ENCODE measurements around the gene RAD51B. TPM values are rescaled to one million over a fixed set of nuclear protein-coding genes. Genes with fewer than 3 reads are reported as not detected.

RAD51B gene
- total RNA-seq, 1 experiment from 2014 or later, result 20.0 TPM

DNA sequence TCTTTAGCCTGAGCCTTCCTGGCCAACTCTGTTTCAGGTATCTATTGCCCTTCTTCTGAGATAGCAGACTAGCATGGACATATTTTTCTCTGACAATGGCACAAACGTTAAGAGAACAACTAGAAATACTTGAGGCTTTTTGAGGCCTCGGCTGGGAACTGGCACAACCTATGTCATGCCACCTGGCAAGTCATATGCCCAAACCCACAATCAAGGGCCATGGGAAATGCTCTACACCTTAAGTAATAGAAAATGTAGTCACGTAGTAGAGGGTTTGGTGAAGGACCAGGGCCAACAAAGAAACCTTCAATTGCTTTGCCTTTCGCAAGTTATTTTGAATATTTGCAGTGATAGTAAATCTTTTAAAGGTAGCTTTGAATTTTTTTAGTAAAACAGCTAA lies 647.8 kb downstream of the RAD51B start:
- DNase-seq (ENCODE audit: low read depth, low spot score), result no peak
- Histone ChIP-seq H2AFZ (ENCODE audit: low read depth, low read length, poor library complexity, severe bottlenecking) (no peak overlapping the region), H3K27me3 (ENCODE audit: insufficient read depth, low read length) (no peaks in the 10 kb centered on the region), H3K36me3 (ENCODE audit: control insufficient read depth in 1 of 2, insufficient read depth in 2 of 2, low read length in 2 of 2) (no peaks in the 10 kb centered on the region), H3K79me2 (ENCODE audit: insufficient read depth, low read length) (no peaks in the 10 kb centered on the region), H3K4me3 (replicated peaks in 1 of 2; ENCODE audit: low read depth in 1 of 2, low read length in 2 of 2) (no peak overlapping the region), H3K9me3 (ENCODE audit: control insufficient read depth in 1 of 2, insufficient read depth in 1 of 2, low read depth in 1 of 2, low read length in 2 of 2) (no peaks in the 10 kb centered on the region), H3K9ac (ENCODE audit: low read length) (peak overlapping the region; percentile 53), H3K4me1 (ENCODE audit: control insufficient read depth in 1 of 2, insufficient read depth in 2 of 2, low read length in 2 of 2) (peaks cover 65 to 77% of the 10 kb centered on the region in 2 experiments), H4K20me1 (ENCODE audit: insufficient read depth) (no peaks in the 10 kb centered on the region), H3K27ac (ENCODE audit: low read depth, low read length) (peak overlapping the region; percentile 92; the same call in 1 of the 2 replicates), H3K4me2 (ENCODE audit: low read length) (peak overlapping the region; percentile 69), H3K9me2 (ENCODE audit: insufficient read depth) (no peaks in the 10 kb centered on the region)
- intact Hi-C loops (cut with micrococcal nuclease), result loop anchor here (10.0 kb wide), 2 partner anchors 217 to 523 kb away; no protein-coding TSS in a partner anchor
- no peak for TF ChIP-seq YY1 (IDR thresholded peaks at IDR 0.05; ENCODE audit: extremely low read depth, insufficient replicate concordance, low read depth, low read length)
- no peak for TF ChIP-seq JUND (IDR thresholded peaks at IDR 0.05)
- TF ChIP-seq TCF7L2 (IDR thresholded peaks at IDR 0.05; ENCODE audit: borderline replicate concordance, extremely low read depth, insufficient read depth, insufficient read length), result no peak
- TF ChIP-seq, protein P1, sequence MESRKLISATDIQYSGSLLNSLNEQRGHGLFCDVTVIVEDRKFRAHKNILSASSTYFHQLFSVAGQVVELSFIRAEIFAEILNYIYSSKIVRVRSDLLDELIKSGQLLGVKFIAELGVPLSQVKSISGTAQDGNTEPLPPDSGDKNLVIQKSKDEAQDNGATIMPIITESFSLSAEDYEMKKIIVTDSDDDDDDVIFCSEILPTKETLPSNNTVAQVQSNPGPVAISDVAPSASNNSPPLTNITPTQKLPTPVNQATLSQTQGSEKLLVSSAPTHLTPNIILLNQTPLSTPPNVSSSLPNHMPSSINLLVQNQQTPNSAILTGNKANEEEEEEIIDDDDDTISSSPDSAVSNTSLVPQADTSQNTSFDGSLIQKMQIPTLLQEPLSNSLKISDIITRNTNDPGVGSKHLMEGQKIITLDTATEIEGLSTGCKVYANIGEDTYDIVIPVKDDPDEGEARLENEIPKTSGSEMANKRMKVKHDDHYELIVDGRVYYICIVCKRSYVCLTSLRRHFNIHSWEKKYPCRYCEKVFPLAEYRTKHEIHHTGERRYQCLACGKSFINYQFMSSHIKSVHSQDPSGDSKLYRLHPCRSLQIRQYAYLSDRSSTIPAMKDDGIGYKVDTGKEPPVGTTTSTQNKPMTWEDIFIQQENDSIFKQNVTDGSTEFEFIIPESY (IDR thresholded peaks at IDR 0.05; ENCODE audit: extremely low read depth, insufficient replicate concordance, low read length), result no peak
- no peak for TF ChIP-seq CEBPB (IDR thresholded peaks at IDR 0.05; ENCODE audit: low read depth)
- no peak for TF ChIP-seq POLR2A (IDR thresholded peaks at IDR 0.05; ENCODE audit: borderline replicate concordance, extremely low read depth, insufficient read depth, insufficient read length)
- TF ChIP-seq, protein P2, sequence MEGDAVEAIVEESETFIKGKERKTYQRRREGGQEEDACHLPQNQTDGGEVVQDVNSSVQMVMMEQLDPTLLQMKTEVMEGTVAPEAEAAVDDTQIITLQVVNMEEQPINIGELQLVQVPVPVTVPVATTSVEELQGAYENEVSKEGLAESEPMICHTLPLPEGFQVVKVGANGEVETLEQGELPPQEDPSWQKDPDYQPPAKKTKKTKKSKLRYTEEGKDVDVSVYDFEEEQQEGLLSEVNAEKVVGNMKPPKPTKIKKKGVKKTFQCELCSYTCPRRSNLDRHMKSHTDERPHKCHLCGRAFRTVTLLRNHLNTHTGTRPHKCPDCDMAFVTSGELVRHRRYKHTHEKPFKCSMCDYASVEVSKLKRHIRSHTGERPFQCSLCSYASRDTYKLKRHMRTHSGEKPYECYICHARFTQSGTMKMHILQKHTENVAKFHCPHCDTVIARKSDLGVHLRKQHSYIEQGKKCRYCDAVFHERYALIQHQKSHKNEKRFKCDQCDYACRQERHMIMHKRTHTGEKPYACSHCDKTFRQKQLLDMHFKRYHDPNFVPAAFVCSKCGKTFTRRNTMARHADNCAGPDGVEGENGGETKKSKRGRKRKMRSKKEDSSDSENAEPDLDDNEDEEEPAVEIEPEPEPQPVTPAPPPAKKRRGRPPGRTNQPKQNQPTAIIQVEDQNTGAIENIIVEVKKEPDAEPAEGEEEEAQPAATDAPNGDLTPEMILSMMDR (IDR thresholded peaks at IDR 0.05 in 2 of 3, conservative IDR thresholded peaks at IDR 0.05 in 1 of 3; ENCODE audit: borderline replicate concordance in 1 of 3, insufficient read depth in 1 of 3, low read depth in 2 of 3, low read length in 2 of 3), result no peak
- TF ChIP-seq, protein P3, sequence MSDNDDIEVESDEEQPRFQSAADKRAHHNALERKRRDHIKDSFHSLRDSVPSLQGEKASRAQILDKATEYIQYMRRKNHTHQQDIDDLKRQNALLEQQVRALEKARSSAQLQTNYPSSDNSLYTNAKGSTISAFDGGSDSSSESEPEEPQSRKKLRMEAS (IDR thresholded peaks at IDR 0.05), result no peak
- no peak for TF ChIP-seq ZFX (IDR thresholded peaks at IDR 0.05)
- TF ChIP-seq CBX3 (IDR thresholded peaks at IDR 0.05; ENCODE audit: low read depth), result no peak
- no peak for TF ChIP-seq SP1 (IDR thresholded peaks at IDR 0.05; ENCODE audit: low read depth)
- no peak for TF ChIP-seq RAD21 (IDR thresholded peaks at IDR 0.05; ENCODE audit: low read depth)
- TF ChIP-seq, protein P4, sequence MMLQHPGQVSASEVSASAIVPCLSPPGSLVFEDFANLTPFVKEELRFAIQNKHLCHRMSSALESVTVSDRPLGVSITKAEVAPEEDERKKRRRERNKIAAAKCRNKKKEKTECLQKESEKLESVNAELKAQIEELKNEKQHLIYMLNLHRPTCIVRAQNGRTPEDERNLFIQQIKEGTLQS (IDR thresholded peaks at IDR 0.05), result no peak
- POLR2A ChIA-PET, result interaction anchor here (1.2 to 1.7 kb wide), 2 partner anchors 8 to 17 kb away, joined by 3 to 6 read pairs; no protein-coding TSS in a partner anchor
- RAD21 ChIA-PET (ENCODE audit: low non-redundant PET in 1 of 2, low total read pairs in 2 of 2, uncharacterized antibody in 2 of 2, unreplicated experiment in 2 of 2), result no interaction called here
- BruUV-seq (replicated peaks), result no TSS peak
- no peak for ATAC-seq
- CTCF ChIA-PET, result no interaction called here

Measured in HCT116 (cell line).